ENCODE data around the gene SLMAP.

- TF ChIP-seq CTCF (IDR thresholded peaks at IDR 0.05) (no peak), POLR2A (IDR thresholded peaks at IDR 0.05) (no peak)
These were observed 76.8 kb downstream of the SLMAP start for GRCh38 chr3:57832900-57833313.

Data from uterus (tissue), 2 donors.